Smooth muscle cell (in vitro differentiated cells): ENCODE data around the gene CD3D. TPM values are rescaled to one million over a fixed set of nuclear protein-coding genes. Genes with fewer than 3 reads are reported as not detected.

ENCODE experiments used
- DNase-seq: peaks from one replicate; lab custom pipeline; 2025; ENCODE audit not compliant: unreplicated experiment; lab: John Stamatoyannopoulos, UW
- H2AFZ ChIP-seq: fragments of 200-600 bp; sonication (generic); 2 replicates; pipeline ENCODE4 v1.6.0; 2016; ENCODE audit warnings: antibody characterized with exemption, low read depth, mild to moderate bottlenecking
- H3F3A ChIP-seq: fragments of 200-600 bp; sonication (generic); 2 replicates; pipeline ENCODE4 v1.6.0; 2017; ENCODE audit warnings: antibody characterized with exemption, low read depth
- H3K27ac ChIP-seq: fragments of 200-600 bp; sonication (generic); 2 replicates; pipeline ENCODE4 v1.5.1; 2016; ENCODE audit warnings: low read depth, mild to moderate bottlenecking
- H3K27me3 ChIP-seq: fragments of 200-600 bp; sonication (generic); 2 replicates; pipeline ENCODE4 v1.6.1; 2016; ENCODE audit warnings: low read depth, mild to moderate bottlenecking
- H3K36me3 ChIP-seq: fragments of 200-600 bp; sonication (generic); 2 replicates; pipeline ENCODE4 v1.5.1; 2016; ENCODE audit warnings: low read depth
- H3K4me1 ChIP-seq: fragments of 200-600 bp; sonication (generic); 2 replicates; pipeline ENCODE4 v1.5.1; 2016; ENCODE audit warnings: low read depth
- H3K4me2 ChIP-seq: fragments of 200-600 bp; sonication (generic); 2 replicates; pipeline ENCODE4 v1.6.0; 2016; ENCODE audit warnings: mild to moderate bottlenecking
- H3K4me3 ChIP-seq: fragments of 200-600 bp; sonication (generic); 2 replicates; pipeline ENCODE4 v1.5.1; 2016; ENCODE audit warnings: mild to moderate bottlenecking
- H3K79me2 ChIP-seq: fragments of 200-600 bp; sonication (generic); 2 replicates; pipeline ENCODE4 v1.6.0; 2016; ENCODE audit warnings: low read depth, mild to moderate bottlenecking
- H3K9ac ChIP-seq: fragments of 200-600 bp; sonication (generic); 2 replicates; pipeline ENCODE4 v1.6.0; 2016; ENCODE audit warnings: low read depth
- H3K9me3 ChIP-seq: fragments of 200-600 bp; sonication (generic); replicated peaks from 2 replicates; pipeline ENCODE4 v1.5.1; 2016; ENCODE audit warnings: low read depth
- H4K20me1 ChIP-seq: fragments of 200-600 bp; sonication (generic); 2 replicates; pipeline ENCODE4 v1.6.0; 2016; ENCODE audit warnings: low read depth
- WGBS: methylation state at CpG from one replicate; pipeline ENCODE4 v1.1.7; 2016; ENCODE audit warnings: low lambda C conversion rate; 5-methylcytosine and 5-hydroxymethylcytosine counted together
- polyA plus RNA-seq: library from polyadenylated mRNA; unstranded; fragments of >200 nt; fragmentation: Nextera tagmentation; extraction: Ambion mirVana; gene quantifications from 2 replicates; pipeline ENCODE4 v1.2.1, GENCODE V29; 2016
- total RNA-seq: library from RNA; depleted of rRNA; stranded (reverse); fragments of >200 nt; gene quantifications from 2 replicates; pipeline ENCODE4 v1.2.3, GENCODE V29; 2014
- TF ChIP-seq, protein P1 (sequence below): fragments of 200-600 bp; sonication (generic); IDR thresholded peaks from 2 replicates; pipeline ENCODE4 v1.5.1; 2017; ENCODE audit warnings: borderline replicate concordance, mild to moderate bottlenecking, antibody characterized with exemption; ENCODE audit not compliant: insufficient read depth, poor library complexity, severe bottlenecking

The CD3D gene
- total and polyA plus RNA-seq, 2 experiments from 2014 or later = not detected

DNA sequence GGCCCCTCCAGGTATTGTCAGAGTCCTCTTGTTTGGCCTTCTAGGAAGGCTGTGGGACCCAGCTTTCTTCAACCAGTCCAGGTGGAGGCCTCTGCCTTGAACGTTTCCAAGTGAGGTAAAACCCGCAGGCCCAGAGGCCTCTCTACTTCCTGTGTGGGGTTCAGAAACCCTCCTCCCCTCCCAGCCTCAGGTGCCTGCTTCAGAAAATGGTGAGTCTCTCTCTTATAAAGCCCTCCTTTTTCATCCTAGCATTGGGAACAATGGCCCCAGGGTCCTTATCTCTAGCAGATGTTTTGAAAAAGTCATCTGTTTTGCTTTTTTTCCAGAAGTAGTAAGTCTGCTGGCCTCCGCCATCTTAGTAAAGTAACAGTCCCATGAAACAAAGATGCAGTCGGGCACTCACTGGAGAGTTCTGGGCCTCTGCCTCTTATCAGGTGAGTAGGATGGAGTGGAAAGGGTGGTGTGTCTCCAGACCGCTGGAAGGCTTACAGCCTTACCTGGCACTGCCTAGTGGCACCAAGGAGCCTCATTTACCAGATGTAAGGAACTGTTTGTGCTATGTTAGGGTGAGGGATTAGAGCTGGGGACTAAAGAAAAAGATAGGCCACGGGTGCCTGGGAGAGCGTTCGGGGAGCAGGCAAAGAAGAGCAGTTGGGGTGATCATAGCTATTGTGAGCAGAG is 37.8 kb downstream of the CD3D start, which contains the start of gene CD3E:
TSS of gene CD3E (plus strand) at position 163 of the 681 bp plus-strand sequence. CDS start at position 386, 223 bp downstream.
- no peak for DNase-seq
- TF ChIP-seq, protein P1, sequence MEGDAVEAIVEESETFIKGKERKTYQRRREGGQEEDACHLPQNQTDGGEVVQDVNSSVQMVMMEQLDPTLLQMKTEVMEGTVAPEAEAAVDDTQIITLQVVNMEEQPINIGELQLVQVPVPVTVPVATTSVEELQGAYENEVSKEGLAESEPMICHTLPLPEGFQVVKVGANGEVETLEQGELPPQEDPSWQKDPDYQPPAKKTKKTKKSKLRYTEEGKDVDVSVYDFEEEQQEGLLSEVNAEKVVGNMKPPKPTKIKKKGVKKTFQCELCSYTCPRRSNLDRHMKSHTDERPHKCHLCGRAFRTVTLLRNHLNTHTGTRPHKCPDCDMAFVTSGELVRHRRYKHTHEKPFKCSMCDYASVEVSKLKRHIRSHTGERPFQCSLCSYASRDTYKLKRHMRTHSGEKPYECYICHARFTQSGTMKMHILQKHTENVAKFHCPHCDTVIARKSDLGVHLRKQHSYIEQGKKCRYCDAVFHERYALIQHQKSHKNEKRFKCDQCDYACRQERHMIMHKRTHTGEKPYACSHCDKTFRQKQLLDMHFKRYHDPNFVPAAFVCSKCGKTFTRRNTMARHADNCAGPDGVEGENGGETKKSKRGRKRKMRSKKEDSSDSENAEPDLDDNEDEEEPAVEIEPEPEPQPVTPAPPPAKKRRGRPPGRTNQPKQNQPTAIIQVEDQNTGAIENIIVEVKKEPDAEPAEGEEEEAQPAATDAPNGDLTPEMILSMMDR = no peak
- no peak within 1 kb of the TSS for H3K9ac ChIP-seq
- H3K4me2 ChIP-seq = no peak within 1 kb of the TSS
- no peak within 1 kb of the TSS for H3K4me3 ChIP-seq
- H4K20me1 ChIP-seq = no peaks in the 10 kb centered on the region
- H3K79me2 ChIP-seq = no peaks in the 10 kb centered on the region
- H3F3A ChIP-seq = no peaks in the 10 kb centered on the region
- H3K4me1 ChIP-seq = no peaks in the 10 kb centered on the region
- H3K27me3 ChIP-seq = peaks cover 41% of the 10 kb centered on the region
- H2AFZ ChIP-seq = no peak within 1 kb of the TSS
- H3K9me3 ChIP-seq = no peaks in the 10 kb centered on the region
- WGBS = 90% methylated on average over 8 of the region's 8 CpGs
- H3K27ac ChIP-seq = no peak within 1 kb of the TSS
- H3K36me3 ChIP-seq = no peaks in the 10 kb centered on the region

DNA sequence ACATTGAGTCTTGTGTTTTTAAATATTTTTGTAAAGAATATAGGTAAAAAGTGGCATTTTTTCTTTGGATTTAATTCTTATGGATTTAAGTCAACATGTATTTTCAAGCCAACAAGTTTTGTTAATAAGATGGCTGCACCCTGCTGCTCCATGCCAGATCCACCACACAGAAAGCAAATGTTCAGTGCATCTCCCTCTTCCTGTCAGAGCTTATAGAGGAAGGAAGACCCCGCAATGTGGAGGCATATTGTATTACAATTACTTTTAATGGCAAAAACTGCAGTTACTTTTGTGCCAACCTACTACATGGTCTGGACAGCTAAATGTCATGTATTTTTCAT is 38.3 kb downstream of the CD3D start:
- H3F3A ChIP-seq = no peaks in the 10 kb centered on the region
- no peaks in the 10 kb centered on the region for H3K79me2 ChIP-seq
- H4K20me1 ChIP-seq = no peaks in the 10 kb centered on the region
- H2AFZ ChIP-seq = no peak overlapping the region
- no peak overlapping the region for H3K4me3 ChIP-seq
- H3K4me1 ChIP-seq = no peaks in the 10 kb centered on the region
- no peak overlapping the region for H3K4me2 ChIP-seq
- DNase-seq = no peak
- TF ChIP-seq, protein P1 = no peak
- peaks cover 44% of the 10 kb centered on the region for H3K27me3 ChIP-seq
- no peak overlapping the region for H3K27ac ChIP-seq
- WGBS = 96% methylated on average over 1 of the region's 1 CpG
- no peaks in the 10 kb centered on the region for H3K36me3 ChIP-seq
- no peaks in the 10 kb centered on the region for H3K9me3 ChIP-seq
- H3K9ac ChIP-seq = no peak overlapping the region

DNA sequence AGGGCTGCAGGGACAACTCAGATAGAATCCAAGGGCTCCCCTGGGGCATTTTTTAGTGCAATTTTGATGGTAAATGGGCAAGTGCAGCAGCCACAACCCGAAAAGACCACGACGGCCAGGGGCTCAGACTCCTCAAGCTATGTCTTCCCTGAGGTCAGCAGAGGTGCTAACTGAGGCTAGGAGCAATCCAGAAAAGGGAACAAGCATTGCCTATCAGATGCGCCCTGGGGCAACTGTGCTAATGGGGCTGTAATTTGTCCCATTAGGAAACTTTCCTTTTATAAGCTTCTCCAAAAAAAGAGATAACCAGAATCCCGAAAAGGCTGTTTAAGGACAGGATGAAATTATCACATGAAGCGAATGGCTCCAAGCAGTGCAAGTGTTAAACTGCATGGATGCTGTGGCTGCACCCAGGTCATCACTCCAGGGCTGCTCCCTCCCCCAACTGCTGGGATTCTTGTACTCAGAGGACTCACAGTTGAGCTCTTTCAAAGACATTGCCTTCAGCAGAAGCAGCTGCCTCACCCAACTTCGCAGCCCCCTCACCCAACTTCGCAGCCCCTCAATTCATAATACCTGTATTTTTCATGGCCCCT is 40.8 kb downstream of the CD3D start:
- Histone ChIP-seq H3K27ac (no peak overlapping the region), H2AFZ (no peak overlapping the region), H3K4me3 (no peak overlapping the region), H3K4me2 (no peak overlapping the region), H4K20me1 (no peaks in the 10 kb centered on the region), H3F3A (no peaks in the 10 kb centered on the region), H3K36me3 (no peaks in the 10 kb centered on the region), H3K4me1 (no peaks in the 10 kb centered on the region), H3K9me3 (no peaks in the 10 kb centered on the region), H3K9ac (no peak overlapping the region), H3K79me2 (no peaks in the 10 kb centered on the region), H3K27me3 (peaks cover 44% of the 10 kb centered on the region)
- TF ChIP-seq, protein P1 = no peak
- no peak for DNase-seq
- WGBS = 57% methylated on average over 8 of the region's 8 CpGs
